ENCODE results near the gene ZMYM5.

DNA sequence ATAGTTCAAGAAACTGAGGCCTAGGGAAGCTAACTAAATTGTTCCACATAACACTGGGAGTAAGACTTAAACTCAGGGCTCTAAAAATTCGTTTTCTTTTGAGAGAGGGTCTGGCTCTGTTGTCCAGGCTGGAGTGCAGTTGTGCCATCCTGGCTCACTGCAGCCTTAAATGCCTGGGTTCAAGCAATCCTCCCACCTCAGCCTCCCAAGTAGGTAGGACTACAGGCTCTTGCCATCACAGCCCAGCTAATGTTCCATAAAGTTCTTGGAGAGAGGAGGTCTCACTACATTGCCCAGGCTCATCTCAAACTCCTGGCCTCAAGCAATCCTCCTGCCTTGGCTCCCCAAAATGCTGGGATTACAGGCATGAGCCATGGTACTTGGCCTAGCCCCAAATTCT, 10.7 kb downstream of the ZMYM5 start:
- no peak for TF ChIP-seq YY1 (IDR thresholded peaks at IDR 0.05; ENCODE audit: insufficient read depth, insufficient read length)
- no peak for TF ChIP-seq SUZ12 (IDR thresholded peaks at IDR 0.05; ENCODE audit: extremely low read depth, insufficient read depth, insufficient read length)
- TF ChIP-seq ZNF274 (IDR thresholded peaks at IDR 0.05; ENCODE audit: low read depth, low read length) = no peak

Data from NT2/D1 (cell line).